ENCODE data around the gene EFEMP1. TPM values are rescaled to one million over a fixed set of nuclear protein-coding genes. Genes with fewer than 3 reads are reported as not detected.
"Not testable (repeated sequence)": the region's sequence is repeated elsewhere in the genome, so short reads cannot be mapped to it uniquely, and the experiment has no call there.

Gene EFEMP1
- total RNA-seq, 1 donor from 2014 or later = 12.7 TPM

DNA sequence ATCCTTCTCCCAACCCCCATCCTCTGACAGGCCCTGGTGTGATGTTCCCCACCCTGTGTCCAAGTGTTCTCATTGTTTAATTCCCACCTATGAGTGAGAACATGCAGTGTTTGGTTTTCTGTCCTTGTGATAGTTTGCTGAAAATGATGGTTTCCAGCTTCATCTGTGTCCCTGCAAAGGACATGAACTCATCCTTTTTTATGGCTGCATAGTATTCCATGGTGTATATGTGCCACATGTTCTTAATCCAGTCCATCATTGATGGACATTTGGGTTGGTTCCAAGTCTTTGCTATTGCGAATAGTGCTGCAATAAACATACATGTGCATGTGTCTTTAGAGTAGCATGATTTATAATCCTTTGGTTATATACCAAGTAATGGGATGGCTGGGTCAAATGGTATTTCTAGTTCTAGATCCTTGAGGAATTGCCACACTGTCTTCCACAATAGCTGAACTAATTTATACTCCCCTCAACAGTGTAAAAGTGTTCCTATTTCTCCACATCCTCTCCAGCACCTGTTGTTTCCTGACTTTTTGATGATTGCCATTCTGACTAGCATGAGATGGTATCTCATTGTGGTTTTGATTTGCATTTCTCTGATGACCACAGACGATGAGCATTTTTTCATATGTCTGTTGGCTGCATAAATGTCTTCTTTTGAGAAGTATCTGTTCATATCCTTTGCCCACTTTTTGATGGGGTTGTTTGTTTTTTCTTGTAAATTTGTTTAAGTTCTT, 91.7 kb downstream of the EFEMP1 start:
- peak; percentile 60 for DNase-seq (ENCODE audit: low read depth)

- DNase-seq (ENCODE audit: low read depth) = no peak
Observed at GRCh38 chr2:55827855-55828254, 95.7 kb downstream of the EFEMP1 start.

DNA sequence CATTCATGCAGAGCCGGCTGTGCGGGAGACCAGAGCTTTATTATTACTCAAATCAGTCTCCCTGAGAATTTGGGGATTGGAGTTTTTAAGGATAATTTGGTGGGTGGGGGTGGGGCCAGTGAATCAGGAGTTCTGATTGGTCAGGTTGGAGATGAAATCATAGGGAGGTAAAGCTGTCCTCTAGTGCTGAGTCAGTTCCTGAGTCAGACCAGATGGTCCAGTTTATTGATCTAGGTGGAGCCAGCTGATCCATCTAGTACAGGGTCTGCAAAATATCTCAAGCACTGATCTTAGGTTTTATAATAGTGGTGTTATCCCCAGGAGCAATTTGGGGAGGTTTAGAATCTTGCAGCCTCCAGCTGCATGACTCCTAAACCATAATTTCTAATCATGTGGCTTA, 96.2 kb downstream of the EFEMP1 start:
- not testable (repeated sequence) for DNase-seq (ENCODE audit: low read depth)

- no peak for DNase-seq (ENCODE audit: low read depth)
Observed at GRCh38 chr2:55826246-55826645, 97.3 kb downstream of the EFEMP1 start.

DNA sequence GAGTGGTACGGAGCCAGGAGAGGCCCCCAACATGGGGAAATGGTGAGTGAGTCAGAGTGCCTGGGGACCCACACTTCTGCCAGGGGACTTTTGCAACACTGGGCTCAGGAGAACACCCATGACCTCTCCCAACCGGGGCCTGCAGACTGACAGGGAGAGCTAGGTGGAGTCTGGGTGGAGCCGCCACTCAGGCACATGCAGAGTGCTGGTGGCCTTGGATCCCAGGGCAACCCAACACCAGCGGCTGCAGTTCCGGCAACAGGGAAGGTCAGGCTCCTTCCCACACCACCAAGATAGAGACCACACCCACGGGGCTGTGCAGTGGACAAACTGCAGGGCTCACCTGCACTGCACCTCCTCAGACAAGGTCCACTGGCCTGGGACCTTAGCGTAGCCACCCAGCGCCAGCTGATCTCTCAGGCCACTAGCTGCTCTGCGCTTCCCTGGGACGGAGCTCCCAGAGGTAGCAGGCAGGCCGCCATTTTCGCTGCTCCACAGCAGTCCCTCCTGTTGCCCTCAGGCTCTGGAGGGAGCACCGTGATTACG, 99.0 kb downstream of the EFEMP1 start:
- no peak for DNase-seq (ENCODE audit: low read depth)

Other genes with a start within 250 kb of the EFEMP1 start
- 25.0 and 25.2 TPM in 2 replicates for gene PNPT1, start 229.9 kb downstream of the EFEMP1 start, total RNA-seq